Mesodermal cell (in vitro differentiated cells): ENCODE results near the gene GALNT17. TPM values are rescaled to one million over a fixed set of nuclear protein-coding genes. Genes with fewer than 3 reads are reported as not detected.

Source experiments
- H3K27ac ChIP-seq: 2 replicates; pipeline ENCODE4 v1.7.0; 2013; ENCODE audit warnings: mild to moderate bottlenecking, low read depth, low read length, moderate library complexity; ENCODE audit not compliant: severe bottlenecking
- H3K36me3 ChIP-seq: 2 replicates; pipeline ENCODE4 v1.7.1; 2013; ENCODE audit warnings: mild to moderate bottlenecking, low read length, moderate library complexity; ENCODE audit not compliant: control insufficient read depth, insufficient read depth
- H3K4me1 ChIP-seq: one replicate; pipeline ENCODE4 v1.7.1; 2013; ENCODE audit warnings: mild to moderate bottlenecking, low read length; ENCODE audit not compliant: insufficient read depth, control insufficient read depth, poor library complexity, severe bottlenecking
- H3K4me3 ChIP-seq: 2 replicates; pipeline ENCODE4 v1.7.0; 2013; ENCODE audit warnings: low read length, control low read depth, mild to moderate bottlenecking; ENCODE audit not compliant: insufficient read depth, poor library complexity, severe bottlenecking; ENCODE audit errors: extremely low read depth
- H3K9me3 ChIP-seq: 2 replicates; pipeline ENCODE4 v1.7.1; 2013; ENCODE audit warnings: mild to moderate bottlenecking, low read length, moderate library complexity; ENCODE audit not compliant: control insufficient read depth
- WGBS, 2 experiments: methylation state at CpG; one replicate each; pipeline ENCODE4 v1.1.5; 2013; ENCODE audit warnings: missing lambda C conversion rate in 2 of 2; ENCODE audit not compliant: insufficient coverage in 2 of 2; 5-methylcytosine and 5-hydroxymethylcytosine counted together
- polyA plus RNA-seq, 2 experiments: library from polyadenylated mRNA; stranded (reverse); fragments of 50-300 nt; gene quantifications; one replicate each; pipeline ENCODE4 v1.2.3, GENCODE V29; 2013

The GALNT17 gene
- polyA plus RNA-seq (2013, experiment 1 of 2), result 3.4 TPM
- 2.0 TPM for polyA plus RNA-seq (2013, experiment 2 of 2)

DNA sequence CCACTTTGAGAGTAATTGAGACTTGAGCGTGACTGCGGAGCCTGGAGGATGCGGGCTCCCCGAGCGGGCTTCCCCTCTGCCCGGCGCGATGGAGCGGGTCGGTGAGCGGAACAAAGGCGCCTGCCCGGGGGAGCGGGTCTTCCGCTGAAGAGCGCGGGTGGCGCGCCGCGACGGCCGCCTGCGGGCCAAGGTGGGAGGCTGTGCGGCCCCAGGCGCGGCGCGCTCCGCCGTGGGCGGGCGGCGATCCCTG lies at the start of gene GALNT17:
TSS of gene GALNT17 (plus strand) at position 18 of the 250 bp plus-strand sequence.
- H3K9me3 ChIP-seq, result no peaks in the 10 kb centered on the region
- H3K36me3 ChIP-seq, result no peaks in the 10 kb centered on the region
- H3K4me1 ChIP-seq, result no peaks in the 10 kb centered on the region
- peak within 1 kb of the TSS; percentile 60 for H3K4me3 ChIP-seq
- no peak within 1 kb of the TSS for H3K27ac ChIP-seq
- WGBS, 2 experiments, result 0 to 1% methylated on average over 18 to 25 of the region's 34 CpGs

DNA sequence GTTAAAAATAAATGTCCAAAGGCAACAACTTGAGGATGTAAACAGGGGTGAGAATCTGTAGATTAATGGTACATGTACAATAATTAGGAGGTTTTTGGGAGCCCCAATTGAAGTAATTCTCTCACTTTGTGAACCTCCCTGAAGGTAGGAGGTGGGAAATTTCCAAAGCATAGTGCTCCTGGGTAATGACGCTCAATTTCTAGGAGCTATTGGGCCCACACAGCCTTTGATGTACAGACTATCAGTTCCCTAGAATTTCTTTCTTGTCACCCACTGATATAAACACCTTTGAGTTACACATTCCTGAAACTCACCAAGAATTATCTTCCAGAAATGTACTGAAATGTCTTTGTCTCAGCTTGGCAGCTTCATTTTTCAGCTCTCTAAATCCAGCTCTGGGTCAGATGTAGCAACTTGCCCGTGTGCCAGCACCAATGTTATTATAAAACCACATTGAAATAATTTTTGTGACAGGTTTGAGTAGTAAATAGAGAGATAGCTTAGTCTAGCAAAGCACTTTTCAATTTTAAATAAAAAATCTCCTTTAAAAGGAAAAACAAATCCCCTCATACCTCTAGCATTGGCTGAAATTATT lies 36.6 kb upstream of the GALNT17 start:
- H3K36me3 ChIP-seq, result no peaks in the 10 kb centered on the region
- H3K4me1 ChIP-seq, result no peaks in the 10 kb centered on the region
- H3K27ac ChIP-seq, result no peak overlapping the region
- no peaks in the 10 kb centered on the region for H3K9me3 ChIP-seq
- 100% methylated on average over 1 of the region's 2 CpGs for WGBS, 2 experiments
- H3K4me3 ChIP-seq, result no peak overlapping the region

DNA sequence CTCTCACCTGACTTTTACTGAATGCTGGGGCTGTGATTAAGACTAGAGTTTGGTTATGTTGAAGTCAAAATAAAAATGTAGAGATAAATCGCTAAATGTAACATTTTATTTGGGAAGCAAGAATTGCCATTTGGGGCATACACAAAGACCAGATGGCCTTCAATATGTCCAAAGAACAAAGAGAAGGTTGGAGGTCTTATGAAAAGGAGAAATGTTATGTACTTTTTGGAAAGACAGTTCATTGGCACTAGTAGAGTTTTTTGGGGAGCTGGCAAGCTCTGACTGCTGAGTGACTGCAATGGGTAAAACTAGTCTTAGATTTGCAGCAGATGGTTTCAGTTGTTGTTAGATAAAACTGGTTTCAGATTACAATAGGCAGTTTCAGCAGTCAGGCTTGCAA lies 35.6 kb upstream of the GALNT17 start:
- H3K4me1 ChIP-seq, result no peaks in the 10 kb centered on the region
- 83 to 91% methylated on average over 1 of the region's 1 CpG for WGBS, 2 experiments
- H3K9me3 ChIP-seq, result no peaks in the 10 kb centered on the region
- no peak overlapping the region for H3K27ac ChIP-seq
- no peak overlapping the region for H3K4me3 ChIP-seq
- H3K36me3 ChIP-seq, result no peaks in the 10 kb centered on the region

DNA sequence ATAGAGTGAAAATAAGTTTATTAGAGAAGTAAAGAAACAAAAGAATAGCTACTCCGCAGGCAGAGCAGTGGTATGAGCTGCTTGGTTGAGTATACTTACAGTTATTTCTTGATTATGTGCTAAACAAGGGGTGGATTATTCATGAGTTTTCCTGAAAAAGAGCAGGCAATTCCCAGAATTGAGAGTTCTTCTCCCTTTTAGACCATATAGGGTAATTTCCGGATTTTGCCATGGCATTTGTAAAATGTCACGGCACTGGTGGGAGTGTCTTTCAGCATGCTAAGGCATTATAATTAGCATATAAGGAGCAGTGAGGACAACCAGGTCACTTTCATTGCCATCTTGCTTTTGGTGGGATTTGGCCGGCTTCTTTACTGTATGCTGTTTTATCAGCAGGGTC lies 25.7 kb upstream of the GALNT17 start:
- Histone ChIP-seq H3K27ac (no peak overlapping the region), H3K4me3 (no peak overlapping the region), H3K4me1 (no peaks in the 10 kb centered on the region), H3K9me3 (no peaks in the 10 kb centered on the region), H3K36me3 (no peaks in the 10 kb centered on the region)
- WGBS, 2 experiments, result 83 to 88% methylated on average over 3 of the region's 4 CpGs

DNA sequence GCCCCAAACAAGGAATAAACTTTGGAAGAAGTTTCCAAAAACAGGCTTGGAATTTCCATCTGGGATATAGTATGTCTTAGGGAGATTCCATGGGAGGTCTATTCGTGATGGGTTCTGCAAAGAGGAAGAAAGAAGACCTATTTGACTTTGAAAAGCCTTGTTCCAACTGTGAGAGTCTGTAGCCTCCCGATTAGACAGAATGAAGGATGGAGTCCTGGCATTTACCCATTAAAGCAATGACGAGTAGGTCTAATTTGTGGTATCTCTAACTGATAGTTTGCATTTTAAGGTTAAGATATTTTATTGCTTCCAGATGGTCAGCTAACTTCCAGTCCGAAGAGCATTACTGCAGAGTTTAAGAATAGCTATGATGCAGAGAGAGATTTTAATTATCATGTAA lies 19.5 kb upstream of the GALNT17 start:
- Histone ChIP-seq H3K4me3 (no peak overlapping the region), H3K4me1 (no peaks in the 10 kb centered on the region), H3K9me3 (no peaks in the 10 kb centered on the region), H3K36me3 (no peaks in the 10 kb centered on the region), H3K27ac (no peak overlapping the region)
- WGBS, 2 experiments, result 44 to 61% methylated on average over 2 to 3 of the region's 4 CpGs

DNA sequence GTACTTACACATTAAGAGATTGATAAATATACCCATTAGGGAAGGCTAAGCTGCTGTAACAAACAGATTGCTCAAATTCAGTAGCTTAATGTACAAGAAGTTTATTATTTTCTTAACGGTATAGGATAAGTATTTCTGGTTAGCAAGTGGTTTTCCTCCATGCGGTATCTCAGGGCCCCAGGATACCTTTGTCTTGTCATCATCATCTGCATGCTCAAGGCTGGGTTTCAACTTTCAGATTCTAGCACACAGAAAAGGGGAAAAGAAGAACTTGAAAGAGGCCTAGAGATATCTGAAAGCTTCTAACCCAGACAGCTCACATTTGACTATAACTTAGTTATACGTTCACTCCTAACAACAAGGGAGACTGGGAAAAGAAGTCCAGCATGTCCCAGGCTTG lies 11.8 kb upstream of the GALNT17 start:
- no peak overlapping the region for H3K27ac ChIP-seq
- WGBS, 2 experiments, result 100% methylated on average over 2 of the region's 3 CpGs; no CpG with 5 or more reads in 1 of the 2 experiments
- H3K36me3 ChIP-seq, result no peaks in the 10 kb centered on the region
- H3K4me1 ChIP-seq, result no peaks in the 10 kb centered on the region
- no peak overlapping the region for H3K4me3 ChIP-seq
- H3K9me3 ChIP-seq, result no peaks in the 10 kb centered on the region

DNA sequence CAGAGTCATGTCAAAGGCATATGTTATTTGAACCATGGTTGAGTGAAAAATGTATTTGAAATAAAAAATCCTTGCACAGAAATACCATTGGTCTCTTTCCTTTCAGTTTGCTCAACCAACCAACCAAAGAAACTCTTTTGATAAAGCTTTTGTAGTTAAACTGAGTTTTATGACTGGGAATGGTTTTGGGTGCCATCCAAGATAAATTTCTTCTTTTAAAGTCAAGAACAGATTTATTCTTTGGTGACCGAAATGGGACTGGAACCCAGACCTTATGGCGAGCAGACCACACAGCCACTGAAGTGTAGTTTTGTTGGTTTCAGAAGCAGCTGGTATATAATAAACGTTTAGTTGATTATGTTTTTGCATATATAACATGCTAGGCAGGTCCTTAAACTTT lies 2.8 kb upstream of the GALNT17 start:
- 90% methylated on average over 2 of the region's 3 CpGs; no CpG with 5 or more reads in 1 of the 2 experiments for WGBS, 2 experiments
- no peak overlapping the region for H3K27ac ChIP-seq
- H3K36me3 ChIP-seq, result no peaks in the 10 kb centered on the region
- H3K4me1 ChIP-seq, result no peaks in the 10 kb centered on the region
- H3K4me3 ChIP-seq, result no peak overlapping the region
- no peaks in the 10 kb centered on the region for H3K9me3 ChIP-seq

DNA sequence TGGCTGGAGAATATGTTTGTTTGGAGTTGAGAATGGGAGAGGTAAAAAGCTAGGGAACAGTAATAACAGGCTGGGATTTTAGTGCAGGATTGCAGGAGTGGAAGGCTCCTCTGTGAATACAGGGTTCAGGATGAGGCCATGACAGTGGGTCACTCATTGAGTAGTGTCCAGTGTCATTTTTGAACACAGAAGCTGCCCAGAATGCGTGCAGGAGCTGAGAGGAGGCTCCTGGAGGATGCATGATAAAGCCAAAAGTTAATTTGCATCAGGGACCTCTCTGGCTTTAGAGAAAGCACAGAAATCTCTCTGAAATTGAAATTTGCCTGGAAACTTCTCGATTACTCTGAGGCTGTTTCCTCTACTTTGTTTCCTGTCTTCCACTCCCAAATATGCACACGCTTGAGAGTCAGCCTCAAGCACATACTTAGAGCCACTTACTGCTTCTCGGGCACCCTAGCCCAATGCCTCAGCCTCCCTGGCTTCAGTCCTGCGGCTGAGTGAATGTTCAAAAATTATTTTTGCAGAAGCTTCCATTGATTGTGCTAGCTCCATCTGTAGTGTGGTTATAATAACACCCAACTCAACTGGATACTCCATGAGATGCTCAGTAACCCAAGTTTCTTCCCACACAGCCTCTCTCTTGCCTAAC lies 1.8 kb upstream of the GALNT17 start:
- no peak overlapping the region for H3K4me3 ChIP-seq
- 60% methylated on average over 3 to 4 of the region's 5 CpGs for WGBS, 2 experiments
- H3K36me3 ChIP-seq, result no peaks in the 10 kb centered on the region
- H3K9me3 ChIP-seq, result no peaks in the 10 kb centered on the region
- no peak overlapping the region for H3K27ac ChIP-seq
- no peaks in the 10 kb centered on the region for H3K4me1 ChIP-seq

DNA sequence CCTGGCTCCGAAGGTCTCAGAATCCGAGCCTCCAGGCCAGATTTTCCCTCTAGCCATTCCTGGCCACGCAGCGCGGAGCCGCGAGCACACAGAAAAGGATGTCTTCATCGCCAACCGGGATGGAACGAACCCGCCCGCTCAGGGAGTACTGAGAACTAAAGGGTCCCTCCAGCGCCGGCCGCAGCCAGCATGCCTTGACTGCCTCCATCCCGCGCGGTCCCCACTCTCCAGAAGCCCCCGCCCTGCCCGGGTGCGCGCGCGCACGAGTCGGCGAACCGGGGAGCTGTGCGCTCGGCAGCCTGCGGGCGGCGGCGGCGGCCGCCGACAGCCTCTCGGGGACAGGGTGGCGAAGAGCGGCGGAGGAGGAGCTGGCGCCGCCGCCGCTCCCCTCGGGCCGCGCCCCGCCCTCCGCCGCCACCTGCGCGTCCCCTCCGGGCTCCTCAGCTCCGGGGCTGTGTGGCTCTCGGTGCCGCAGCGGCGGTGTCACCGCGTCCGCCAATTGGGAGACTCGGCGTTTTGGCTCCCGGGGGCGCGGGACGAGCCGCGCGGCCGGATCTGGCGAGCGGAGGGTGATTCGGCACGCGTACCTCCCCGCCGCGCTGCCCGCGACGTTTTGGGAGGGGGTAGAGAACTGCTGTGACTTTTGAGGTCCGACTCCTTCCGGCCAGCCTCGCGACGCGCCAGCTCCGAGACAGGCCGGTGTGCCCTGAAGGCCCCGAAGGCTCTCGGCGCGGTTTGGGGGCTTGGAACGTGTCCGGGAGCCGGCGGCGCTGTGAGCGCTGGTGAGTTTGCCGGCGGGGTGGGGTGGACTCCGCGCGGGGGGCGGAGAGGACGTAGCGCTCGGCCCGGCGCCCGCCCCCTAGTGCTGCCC lies 453 bp upstream of the GALNT17 start:
- Histone ChIP-seq H3K9me3 (no peaks in the 10 kb centered on the region), H3K27ac (no peak overlapping the region), H3K4me1 (no peaks in the 10 kb centered on the region), H3K4me3 (peak overlapping the region; percentile 60), H3K36me3 (no peaks in the 10 kb centered on the region)
- 1% methylated on average over 69 to 96 of the region's 113 CpGs for WGBS, 2 experiments

DNA sequence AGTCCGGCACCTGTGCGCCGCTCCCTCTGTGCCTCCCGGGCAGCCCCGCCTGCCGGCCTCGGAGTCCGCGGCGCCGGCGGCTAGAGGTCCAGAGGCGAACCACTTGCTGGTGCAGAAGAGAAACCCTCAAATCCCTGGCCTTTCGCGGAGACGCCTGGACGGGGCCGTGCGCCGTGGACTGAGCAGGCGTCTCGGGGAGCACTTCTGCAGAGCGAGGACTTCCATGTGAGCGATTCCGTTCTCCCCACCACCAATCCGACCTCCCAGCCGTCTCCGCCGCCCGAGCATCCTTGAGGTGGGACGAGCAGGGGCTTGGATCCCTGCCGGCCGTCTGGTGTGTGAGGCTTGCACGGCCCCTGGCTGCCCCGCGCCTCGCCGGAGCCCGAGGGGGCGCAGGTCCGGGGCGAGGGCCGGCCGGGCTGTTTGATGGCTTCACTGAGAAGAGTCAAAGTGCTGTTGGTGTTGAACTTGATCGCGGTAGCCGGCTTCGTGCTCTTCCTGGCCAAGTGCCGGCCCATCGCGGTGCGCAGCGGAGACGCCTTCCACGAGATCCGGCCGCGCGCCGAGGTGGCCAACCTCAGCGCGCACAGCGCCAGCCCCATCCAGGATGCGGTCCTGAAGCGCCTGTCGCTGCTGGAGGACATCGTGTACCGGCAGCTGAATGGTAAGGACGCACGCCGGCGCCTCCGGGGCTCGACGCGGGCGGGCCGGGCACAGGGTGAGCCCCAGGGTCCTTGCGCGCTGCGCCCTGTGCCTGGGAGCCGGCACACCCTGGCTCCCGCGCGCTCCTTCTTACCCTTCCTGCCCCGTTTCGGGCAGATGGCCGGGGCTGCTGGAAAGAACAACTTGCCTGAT lies 660 bp downstream of the GALNT17 start:
- no peaks in the 10 kb centered on the region for H3K36me3 ChIP-seq
- WGBS, 2 experiments, result 0 to 1% methylated on average over 81 to 83 of the region's 88 CpGs
- H3K9me3 ChIP-seq, result no peaks in the 10 kb centered on the region
- no peak overlapping the region for H3K27ac ChIP-seq
- peak overlapping the region; percentile 60 for H3K4me3 ChIP-seq
- H3K4me1 ChIP-seq, result no peaks in the 10 kb centered on the region
